Measurements from ENCODE around the gene UNC119.
A peak's percentile ranks its signal among the peaks of the same experiment; 100 is the strongest.

Gene UNC119

GRCh38 chr17:28519236-28519635 is 33.2 kb downstream of the UNC119 start:
- no peak for DNase-seq

DNA sequence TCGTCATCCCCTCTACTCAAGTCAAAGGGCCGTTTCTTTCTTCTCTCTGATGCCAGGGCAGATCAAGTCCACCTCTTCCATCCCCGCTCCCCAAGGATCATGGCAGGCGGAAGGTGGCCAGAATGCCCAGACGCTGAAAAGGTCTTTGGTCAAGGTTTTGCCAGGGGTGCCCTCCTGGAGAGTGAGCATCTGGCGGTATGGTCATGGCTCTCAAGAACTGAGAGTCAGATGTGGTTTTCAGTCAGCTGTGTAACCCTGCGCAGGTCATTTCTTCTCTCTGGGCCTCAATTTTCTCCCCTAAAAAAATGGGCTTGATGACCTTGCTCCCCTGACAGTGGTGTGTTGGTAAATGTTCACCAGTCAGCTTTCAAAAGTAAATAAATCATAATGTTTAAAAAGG is 33.8 kb downstream of the UNC119 start:
- DNase-seq: no peak

- no peak for DNase-seq
Measured at GRCh38 chr17:28518132-28518531, 34.3 kb downstream of the UNC119 start.

- DNase-seq: no peak
Measured at GRCh38 chr17:28515518-28515917, 36.9 kb downstream of the UNC119 start.

DNA sequence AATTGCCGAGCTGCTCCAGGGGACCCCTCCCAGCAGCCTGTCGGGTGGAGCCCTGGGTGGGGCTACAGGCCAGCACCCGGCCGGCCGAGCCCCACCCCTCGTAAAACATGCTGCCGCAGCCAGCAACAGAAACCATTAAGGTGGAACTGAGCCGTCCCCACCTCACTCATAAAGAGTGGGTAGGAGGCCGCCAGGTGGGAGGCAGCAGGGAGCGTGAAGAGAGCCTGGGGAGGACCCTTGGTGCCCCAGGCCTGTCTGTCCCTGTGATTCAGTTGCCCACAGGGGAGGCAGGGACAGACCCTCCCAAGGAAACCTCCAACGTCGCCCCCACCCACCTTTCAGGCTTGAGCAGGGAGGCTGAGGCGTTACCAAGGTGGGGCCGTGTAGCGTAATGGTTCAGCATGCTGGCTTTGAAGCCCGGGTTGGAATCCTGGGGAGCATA is 37.8 kb downstream of the UNC119 start:
- no peak for DNase-seq

DNA sequence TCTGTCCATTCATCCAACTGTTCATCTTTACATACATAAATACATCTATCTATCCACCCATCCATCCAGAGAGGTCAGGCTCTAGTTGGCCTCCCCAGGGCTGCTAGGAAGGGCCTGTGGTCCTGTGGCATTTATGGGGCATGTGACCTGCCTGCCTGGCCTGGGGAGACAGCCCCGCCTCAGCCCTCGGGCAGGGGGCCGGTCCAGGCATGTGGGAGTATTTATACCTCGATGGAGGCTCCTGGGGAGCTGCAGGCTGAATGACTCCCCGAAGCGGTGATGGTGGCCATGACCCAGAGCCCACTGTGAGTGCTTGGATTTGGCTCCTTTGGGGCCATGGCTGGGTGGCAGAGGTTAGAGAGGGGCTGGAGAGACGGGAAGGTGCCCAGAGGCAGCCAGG is 38.9 kb downstream of the UNC119 start:
- no peak for DNase-seq

DNA sequence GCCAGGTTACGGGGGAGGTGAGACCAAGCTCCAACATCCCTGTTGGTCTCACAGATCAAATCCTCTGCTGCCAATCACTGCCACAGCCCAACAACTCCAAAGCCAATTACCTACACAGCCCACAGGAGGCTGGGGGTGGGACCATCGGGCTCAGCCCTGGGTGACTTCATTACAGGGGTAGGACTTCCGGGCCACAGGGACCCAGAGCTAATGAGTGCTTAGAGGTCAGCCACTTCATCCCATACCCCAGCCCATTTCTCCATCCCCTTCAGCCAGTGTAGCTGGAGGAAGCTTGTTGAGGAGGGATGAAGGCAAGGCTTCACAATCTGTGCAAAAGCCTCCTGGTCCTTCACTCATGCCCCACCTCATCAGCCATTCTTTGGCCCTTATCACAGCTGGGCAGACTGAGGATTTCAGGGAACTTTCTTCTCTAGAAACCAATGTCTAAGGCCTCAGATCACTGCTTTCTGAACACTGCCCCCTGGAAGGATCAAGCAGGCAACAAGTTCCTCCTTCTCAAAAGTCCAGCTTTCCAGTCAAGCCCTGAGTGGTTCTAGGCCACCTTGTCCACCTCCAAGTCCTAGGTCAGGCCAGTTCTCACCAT is 40.5 kb downstream of the UNC119 start:
- no peak for DNase-seq

- no peak for DNase-seq
Measured at GRCh38 chr17:28509789-28510188, 42.6 kb downstream of the UNC119 start.

- DNase-seq: no peak
Measured at GRCh38 chr17:28508211-28508724, 44.2 kb downstream of the UNC119 start.

GRCh38 chr17:28507567-28508203 is 44.7 kb downstream of the UNC119 start:
- DNase-seq: no peak

DNA sequence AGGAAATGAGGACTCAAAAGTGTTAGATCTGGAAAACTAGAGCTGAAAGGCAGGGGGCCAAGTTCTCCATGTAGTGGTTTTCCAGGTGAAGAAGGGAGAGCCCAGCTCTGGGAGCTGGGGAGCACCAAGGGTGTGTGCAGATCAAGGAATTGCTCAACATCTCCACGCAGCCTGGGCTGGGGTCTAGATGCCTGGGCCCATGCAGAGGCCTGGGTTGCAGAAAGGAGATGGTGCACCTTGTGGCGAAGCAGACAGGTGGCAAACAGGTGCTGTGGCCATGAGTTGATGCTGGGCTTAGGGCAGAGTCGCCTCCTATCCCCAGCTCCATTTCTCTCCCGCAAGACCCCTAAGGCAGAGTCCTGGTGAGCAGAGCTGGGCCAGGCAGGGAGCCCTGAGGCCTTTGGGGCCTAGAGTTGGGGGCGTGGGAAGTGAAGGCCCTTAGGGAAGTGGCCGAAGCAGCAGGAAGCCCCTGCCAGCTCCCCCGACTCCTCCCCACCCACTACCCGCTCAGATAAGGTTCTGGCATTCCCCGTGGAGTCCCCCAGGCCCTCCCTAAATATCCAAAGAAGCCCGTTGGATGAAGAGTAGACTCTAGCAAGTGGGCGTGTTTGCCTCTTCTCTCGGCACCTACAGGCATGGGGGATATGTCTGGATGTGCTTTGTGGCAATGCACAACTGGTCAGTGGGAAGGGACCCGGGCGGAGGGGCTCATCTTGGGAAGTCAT is 45.5 kb downstream of the UNC119 start:
- no peak for DNase-seq

- DNase-seq: no peak
Measured at GRCh38 chr17:28505986-28506665, 46.3 kb downstream of the UNC119 start, which contains the start of gene FOXN1. Gene FOXN1, plus strand, starts transcription at chr17:28506348. Its CDS starts 17,622 bp downstream, at chr17:28523970.

- no peak for DNase-seq
Measured at GRCh38 chr17:28503420-28503819, 49.0 kb downstream of the UNC119 start.

- DNase-seq: no peak
Measured at GRCh38 chr17:28501421-28502284, 50.8 kb downstream of the UNC119 start.

- DNase-seq: no peak
Measured at GRCh38 chr17:28500712-28501379, 51.6 kb downstream of the UNC119 start.

DNA sequence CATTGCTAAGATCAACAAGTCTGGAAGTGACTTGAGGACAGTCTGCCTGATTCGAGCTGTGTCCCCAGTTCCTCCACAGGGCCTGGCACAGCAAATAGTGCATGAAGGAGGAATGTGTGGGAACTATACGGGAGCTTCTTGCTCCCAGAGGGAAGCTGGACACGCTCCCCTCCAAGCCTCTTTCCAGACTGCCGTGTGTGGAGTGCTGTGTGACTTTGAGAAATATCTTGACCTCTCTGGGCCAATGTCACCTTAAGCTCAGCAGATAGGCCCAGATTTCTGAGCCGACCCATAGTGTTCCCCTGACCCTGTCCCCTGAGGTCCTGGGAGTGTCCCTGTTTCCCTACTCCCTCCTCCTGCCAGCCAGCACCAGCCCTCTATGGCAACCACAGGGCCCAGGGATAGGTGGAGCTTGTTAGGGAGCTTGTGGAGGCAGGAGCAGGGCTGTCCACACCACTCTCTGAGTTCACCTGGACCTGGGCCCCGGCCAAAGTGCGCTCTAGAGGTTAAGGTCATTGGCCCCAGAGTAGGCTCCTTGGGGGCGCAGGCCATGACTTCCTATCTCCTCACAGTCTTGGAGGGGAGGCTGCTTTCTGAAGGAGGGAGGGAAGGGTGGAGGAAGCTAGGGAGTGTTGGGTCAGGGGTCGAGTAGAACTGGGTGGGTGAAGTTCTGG is 52.6 kb downstream of the UNC119 start:
- no peak for DNase-seq

DNA sequence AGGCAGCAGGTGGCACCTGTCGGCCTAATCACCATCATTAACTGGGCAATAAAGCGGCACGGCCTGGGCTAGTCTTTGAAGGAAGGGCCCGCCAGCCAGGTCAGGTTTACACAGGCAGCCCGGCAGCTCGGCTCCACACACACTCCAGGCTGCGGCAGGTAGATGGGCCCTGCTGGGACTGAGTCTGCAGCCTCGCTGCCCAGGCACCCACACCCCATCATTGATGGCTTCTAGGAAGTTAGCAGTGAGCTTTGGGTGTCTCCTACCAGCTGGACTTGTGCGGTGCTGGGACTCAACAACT is 53.1 kb downstream of the UNC119 start:
- no peak for DNase-seq

DNA sequence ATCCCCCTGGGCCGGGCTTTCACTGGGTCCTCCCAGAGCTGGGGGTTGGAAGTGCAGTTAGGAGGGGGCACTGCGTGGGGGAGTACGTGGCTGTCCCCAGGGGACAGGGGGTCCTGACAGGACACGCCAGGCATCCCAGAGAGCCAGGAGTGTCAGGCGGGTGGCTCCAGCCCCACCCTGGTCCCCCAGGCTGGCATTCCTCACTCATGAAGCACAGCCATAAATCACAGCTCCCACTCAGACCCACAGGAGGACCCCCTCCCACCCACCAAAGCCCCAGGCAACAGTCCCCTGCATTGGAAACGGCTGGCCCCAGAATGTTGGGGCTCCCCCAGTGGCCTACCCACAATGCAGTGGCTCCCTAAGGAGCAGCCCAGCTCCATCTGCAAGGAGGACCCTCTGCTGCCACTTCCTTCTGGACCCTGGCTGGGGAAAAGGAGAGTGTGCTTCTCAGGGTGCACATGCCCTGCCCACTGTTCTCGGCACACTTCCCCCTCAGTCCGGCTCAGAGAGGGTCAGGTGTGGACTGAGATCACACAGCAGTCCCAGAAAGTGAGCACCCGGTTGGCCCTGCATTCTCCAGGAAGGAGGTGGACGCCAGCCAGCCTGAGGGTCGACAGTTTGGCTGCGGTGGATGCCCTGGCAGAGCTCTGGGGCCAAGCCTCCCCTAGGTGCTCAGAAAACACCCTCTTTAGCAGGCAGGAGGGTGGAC is 53.6 kb downstream of the UNC119 start:
- DNase-seq: no peak

- DNase-seq: peak; percentile 81
Measured at GRCh38 chr17:28497931-28498330, 54.5 kb downstream of the UNC119 start.

All from NCI-H526 treated with DMSO at 0.1 percent for 48 hours (cell line).